NCI-H1105 (cell line): ENCODE data around the gene TAGLN.

Source experiments
- DNase-seq: peaks from one replicate; lab custom pipeline; 2025; lab: John Stamatoyannopoulos, UW

TAGLN gene

DNA sequence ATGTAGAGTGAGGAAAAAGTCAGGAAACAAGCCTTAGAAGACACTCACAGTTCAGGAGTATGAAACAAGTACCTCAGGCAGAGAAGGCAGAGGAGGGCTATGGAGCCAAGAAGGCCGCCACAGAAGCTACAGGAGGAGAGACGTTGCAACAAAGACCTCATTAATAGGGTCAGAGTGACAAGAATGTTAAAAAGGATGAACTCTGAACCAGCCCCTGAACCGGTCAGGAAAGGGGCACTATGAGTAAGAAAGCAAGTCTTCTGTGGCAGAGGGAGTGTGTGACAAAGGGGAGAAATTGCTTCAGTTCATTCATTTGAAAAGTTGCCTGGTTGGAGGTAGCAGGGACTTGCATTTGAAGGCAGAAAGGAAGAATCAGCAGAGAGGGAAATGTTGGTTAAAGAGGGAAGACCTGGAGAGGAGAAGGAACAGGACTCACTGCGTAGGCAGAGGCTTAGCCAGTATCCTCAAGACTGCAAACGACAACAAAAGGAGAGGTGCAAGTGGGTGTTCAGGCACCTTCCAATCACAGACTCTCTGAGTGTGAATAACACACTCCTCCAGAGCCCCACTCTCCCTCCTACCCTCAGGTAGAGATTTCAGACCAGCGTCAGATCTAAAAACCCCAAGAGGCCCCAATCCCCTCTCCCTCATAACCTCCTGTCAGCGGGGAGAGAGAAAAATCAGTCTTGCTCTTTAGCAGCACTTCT lies 15.4 kb downstream of the TAGLN start:
- DNase-seq, result no peak

DNA sequence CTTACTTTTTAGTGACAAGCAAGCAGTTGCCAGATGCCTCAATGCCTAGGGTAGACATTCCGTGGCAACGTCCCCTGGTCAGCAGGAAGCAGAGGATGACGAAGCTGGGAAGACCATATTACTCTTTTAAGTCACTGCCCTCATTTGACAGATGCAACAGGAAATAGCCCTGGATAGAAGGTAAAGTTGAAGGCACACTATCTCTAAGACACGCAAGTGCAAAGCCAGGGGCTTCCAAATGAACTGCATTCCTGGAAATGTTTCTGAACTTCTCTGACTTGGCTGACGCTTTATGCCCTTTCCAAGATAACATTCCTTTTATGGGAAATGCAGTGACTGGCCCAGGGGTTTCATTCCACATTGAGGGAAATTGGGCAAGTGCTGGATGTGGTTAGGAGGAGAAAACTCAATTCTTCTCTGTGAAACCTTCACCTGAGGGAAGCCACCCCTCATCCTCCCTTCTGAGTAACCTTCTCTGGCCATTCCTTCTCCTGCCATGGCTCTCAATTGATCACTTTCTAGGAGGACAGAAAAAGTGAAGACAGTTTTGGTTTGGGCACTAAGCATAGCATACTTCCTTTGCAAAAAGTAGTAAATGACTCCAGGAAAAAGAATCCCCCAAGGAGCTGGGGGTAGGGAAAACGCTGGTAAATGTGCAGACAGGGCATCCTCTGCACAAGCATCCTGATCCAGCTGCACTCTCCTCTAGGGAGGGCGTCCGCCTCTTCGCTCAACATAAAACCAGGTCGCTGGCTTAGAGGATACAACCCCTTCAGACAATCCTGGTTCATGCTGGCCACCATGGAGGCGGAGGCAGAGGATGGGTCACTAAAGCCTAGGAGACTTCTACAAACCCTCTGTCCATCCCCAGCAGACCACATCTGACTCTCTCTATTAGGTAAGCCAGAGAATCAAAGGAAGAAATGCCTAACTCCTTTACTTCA lies 18.2 kb downstream of the TAGLN start:
- DNase-seq, result no peak

DNA sequence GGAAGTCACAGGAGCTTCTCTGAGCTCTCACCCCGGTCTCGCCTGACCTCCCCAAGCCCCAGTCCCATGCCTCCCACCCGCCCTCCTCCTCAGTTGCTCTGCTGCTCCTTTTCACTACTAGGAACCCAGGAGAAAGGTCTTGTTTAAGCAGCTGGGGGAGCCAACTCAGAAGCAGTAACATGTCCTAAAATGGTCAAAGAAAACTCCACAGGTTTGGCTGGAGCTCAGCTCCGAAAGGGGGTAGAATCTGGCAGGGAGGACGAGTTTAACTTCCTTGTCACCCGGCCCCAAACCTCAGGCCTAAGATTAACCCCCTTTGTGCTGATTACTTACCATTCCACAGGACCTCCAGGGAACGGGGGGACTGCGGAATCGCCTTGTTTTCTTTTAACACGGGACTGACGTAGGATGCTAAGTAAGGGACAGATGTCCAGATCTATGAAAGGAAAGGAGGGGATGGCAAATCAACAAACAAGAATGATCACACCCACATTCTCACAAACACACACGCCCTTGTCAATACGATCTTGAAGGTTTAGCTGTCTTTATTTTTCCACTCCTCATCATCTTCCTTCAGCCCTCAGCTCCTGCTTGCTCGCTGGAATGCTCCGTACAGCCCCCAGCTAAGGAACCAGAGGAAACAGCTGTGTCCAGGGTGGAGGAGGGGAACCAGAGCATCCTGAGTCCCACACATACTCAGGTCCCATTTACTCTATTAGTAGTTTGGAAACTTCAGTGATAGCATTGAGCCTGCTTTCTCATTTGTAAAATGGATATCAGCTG lies 19.2 kb downstream of the TAGLN start:
- DNase-seq, result no peak

DNA sequence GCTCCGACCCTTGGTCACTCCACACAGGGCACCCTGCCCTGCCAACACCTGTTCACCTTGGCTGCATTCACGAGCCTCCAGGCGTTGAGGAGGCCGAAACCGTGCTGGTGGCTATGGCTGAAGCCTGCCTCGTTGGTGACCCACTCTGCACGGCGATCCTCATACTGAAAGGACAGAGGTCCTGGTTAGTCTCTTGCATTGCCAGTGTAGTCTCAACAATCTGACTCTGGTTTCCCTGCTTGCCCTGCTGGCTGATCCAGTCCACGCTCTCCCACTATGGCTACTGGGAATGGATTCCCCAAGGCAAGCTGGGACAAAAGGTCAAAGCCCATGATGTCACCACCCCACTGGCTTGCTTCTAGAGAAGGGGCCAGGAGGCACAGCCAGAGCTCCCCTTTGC lies 19.8 kb downstream of the TAGLN start:
- DNase-seq, result no peak

DNA sequence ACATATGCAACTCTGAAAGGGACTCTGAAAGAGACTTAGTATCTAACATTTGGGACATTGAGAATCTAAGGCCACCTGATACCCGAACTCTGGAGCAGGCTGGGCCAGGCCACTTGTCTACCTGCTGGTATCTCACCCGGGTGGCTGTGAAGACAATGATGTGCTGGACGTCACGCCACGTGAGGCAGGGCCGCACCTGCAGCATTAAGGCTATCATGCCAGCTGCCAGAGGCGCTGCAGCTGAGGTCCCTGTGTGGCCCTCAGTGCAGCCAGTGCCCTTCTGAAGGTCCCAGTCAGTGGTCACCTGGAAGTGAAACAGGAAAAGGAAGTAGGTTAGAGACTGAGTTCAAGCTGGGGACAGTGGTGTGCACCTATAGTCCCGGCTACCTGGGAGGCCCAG lies 20.3 kb downstream of the TAGLN start:
- DNase-seq, result no peak

DNA sequence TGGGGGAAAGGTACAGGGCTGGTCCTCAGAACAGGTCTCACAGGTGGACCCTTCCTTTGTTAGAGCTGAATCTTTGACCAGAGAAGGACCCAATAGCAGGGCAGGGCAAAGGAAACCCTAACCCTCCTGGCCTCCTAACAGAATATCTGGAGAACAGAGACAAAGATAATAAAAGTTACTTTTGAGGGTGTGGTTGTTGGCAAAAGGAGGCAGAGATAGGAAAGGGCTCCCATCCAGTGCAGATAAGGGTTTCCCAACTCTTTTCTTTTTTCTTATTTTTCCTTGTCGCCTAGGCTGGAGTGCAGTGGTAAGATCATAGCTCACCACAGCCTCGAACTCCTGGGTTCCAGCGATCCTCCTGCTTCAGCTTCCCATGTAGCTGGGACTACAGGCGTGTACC lies 20.8 kb downstream of the TAGLN start:
- DNase-seq, result no peak

DNA sequence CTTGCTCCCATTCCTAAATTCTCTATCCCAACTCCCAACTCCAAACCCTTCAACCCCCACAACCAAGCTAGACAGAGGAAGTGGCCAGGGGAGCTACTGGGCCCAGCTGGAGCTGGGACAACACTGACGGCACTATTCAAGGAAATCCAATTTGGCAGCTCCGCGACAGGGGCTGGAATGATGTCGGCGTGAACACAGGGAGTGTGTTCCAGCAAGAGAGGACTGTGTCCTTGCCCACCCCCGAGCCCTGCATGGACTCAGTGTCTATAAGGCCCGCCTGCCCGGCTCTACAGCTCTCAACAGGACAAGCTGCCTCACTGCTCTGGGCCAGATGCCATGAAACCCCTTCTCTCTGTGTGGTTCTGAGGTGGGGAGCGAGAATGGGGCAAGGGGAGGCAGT lies 21.4 kb downstream of the TAGLN start:
- no peak for DNase-seq

DNA sequence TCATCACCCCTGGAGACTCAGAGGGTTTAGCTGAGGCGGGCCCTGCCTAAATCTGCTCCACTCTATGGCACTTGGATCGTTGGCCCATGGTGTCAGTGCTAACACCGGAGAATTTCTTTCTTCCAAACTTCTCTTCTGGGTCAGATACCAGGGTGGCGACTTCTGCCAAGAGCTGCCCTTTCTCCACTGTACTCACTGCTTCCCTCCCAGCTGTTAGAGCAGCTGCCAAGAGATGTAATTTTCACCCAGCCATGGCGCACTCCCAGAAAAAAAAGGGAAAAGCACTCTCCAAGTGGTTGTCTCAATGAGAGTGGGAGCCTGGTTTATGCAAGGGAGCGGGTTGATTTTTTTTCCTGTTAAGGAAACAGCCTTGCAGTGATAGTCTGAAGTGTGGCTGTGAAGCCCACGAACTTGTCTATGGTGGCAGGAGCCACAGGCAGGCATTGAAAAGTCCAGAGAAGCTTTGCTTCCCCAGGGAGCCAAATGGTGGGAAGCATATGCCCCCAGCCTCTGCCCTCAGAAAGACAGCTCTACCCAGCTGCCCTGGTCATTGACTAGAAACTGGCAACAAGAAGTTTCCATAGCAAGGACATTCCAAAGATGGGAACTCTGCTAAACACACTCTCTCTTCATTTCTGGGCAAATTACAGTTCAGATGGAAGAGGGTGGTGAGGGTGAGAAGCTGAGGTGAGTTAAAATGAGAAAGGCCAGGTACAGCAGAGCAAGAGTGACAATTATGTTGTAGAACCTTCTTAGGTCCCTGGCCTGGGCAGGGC lies 22.0 kb downstream of the TAGLN start:
- DNase-seq, result peak; percentile 9

DNA sequence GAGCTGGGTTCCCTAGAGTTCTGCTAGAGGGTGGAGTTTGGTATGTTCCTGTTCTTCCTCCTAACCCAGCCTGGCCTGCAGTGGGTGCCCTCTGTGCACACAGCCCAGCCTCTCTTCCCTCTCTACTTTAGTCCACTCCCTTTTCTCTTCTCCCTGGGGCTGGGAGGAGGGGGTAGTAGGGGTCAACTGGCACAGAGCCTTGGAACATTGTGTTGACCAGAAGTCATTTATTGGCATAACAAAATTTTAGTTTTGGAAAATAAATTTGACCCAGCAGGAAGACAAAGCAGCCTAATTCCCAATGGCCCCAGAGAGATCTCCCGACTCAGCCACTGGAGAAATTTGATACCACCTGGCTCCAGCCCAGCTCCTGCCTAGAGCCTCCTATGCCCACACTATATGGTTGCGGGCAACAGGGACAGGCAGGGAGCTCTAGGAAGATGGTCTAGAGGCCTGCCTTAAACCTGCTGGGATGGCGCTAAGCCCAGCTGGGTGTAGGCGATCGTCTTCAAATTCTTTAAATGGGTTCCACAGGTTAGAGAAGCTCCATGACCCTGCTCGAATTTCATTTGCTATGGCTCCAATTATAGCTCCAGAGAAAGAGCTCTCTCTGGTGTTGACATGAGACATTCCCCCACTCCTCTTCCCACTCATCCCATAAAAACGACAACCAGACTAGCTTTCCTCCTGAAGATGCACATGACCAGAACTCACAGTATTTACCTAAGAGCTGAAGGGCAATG lies 22.8 kb downstream of the TAGLN start:
- peak; percentile 78 for DNase-seq

DNA sequence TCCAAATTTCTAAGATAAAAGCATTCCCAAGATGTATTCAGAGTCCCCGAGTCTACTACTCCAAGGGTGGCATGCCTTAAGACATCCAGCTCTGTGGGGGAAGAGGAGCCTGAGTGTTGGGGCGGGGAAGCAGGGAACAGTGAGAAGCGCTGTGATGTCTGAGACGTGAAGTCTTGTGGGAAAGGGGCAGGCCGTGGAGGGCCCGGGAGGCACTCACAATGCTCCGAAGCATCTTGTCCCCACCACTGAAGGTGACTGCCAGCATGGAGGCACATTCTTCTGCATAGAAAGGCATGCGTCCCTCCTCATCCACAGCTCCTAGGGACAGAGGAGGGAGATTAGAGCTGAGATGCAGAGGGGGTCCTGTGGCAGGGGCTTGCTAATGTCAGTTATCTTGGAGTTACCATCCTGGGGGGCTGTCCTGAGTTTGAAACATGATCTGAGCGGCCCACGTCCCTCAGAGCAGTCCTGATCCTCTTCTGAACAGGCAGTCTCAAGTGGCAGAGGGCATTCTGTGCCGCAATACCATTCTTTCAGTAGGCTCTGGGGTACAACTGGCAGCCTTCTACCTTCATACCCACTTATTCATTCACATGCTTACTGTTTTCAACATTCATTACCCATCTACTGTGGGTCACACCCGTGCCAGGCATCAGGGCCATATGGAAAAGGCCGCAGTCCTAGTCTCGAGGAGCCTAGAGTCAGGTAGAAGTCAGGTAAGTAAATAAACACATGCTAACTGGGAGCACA lies 24.0 kb downstream of the TAGLN start:
- DNase-seq, result no peak

DNA sequence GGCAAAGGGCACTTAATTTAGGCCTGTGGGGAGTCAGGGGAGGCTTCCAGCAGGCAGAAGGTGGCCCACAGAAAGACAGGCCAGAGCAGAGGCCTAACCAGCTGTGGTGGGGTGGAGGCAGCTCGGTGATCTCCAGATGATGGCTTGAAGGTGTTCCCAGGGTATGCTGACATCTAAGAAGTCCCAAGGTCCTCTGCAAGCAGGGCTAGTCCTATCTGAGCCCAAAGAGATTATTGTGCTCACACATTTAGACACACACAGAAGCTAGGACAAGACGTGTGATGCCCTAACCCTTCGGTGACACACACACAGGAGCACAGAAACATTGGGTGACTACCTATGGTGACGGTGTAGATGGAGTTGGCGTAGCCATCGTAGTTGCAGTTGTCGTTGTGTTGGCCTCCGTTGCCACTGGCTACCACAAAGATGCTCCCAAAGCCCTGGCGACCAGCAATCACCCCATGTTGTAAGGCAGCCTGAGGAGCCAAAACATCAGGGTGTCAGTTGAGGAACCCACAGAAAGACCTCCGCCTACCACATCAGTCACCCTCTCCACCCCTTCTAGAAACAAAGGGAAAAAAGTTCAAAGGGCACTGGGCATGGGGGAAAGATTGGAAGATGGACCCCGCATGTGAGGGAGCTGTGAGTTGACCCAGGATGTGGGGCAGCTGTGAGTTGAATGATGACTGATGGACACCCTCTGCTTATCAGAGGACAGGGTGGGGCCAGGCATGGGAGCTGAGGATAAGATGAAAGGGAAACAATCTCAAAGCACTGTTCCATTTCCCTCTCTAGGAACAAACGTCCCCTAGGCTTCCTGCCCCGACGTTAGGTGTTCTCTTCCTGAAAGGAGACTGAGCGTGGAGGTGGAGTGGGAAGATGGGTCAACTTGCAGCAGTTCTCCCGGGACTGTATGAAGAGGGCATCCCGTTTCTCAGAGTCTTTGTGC lies 24.8 kb downstream of the TAGLN start:
- no peak for DNase-seq

DNA sequence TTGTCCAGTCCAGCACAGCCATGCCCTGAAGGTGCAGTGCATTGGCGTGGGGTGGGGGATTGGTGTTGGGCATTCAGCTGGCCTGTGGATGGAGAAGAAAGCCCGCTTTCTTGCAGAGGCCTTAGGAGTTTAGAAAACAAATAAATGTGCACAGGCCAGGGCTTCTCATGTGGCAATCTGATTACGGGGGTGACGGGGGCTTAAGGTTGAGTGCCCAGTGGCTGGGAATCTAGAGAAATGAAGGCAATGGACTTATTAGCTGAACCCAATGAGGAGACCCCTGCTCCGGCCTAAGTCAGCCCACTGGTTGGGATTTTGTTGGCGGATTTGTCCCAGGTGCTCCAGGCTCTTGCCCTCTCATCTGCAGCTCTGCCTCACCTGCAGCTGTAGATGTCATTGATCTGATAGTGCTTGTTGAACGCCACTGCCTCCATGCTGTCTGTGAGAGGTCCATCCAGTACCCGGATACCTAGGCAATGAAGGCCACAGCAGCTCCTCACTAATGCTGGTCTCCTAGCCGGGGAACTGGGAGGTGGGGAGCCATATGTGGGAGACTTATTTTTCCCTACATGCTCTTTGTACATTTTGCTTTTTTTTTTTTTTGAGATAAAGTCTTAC lies 26.5 kb downstream of the TAGLN start:
- DNase-seq, result no peak

DNA sequence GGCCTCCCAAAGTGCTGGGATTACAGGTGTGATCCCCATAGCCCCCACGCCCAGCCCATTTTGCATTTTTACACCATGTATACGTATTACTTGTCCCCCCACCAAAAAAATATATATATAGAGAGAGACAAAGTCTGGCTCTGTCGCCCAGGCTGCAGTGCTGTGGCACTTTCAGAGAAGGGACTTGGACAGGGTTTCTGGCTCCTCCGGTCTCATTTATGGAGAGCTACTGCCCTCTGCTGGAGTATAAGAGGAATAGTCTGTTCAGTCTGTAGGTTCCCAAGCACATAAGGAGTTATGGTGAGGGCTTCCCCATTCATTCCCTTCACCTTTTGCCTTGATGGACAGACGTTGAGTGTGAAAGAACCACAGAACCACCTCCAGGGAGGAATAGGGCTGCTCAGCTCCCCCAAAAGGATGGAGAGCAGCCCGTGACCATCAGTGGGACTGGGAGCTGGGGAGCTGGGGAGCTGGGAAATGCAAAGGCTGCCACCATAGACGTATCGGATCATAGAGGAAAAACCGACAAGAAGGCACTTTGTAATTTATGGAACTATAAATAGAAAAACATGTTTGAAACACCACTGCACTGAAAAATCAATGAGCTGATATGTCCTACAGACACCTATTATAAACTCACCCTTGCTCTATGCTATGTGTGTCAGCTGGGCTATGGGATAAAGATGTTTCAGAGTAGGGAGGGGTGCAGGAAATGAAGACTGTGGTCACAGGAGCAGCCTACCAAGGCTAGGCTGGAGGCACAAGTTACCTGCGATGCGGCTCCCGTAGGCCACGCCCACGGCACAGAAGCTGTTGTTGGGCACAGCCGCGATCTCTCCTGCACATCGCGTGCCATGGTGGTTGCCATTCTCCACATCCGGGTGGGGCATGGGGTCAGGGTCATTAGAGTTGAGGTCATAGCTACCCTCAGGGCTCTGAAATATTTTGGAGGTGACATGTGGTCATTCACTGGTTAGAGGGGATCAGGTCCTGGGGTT lies 27.5 kb downstream of the TAGLN start:
- DNase-seq, result peak; percentile 73

DNA sequence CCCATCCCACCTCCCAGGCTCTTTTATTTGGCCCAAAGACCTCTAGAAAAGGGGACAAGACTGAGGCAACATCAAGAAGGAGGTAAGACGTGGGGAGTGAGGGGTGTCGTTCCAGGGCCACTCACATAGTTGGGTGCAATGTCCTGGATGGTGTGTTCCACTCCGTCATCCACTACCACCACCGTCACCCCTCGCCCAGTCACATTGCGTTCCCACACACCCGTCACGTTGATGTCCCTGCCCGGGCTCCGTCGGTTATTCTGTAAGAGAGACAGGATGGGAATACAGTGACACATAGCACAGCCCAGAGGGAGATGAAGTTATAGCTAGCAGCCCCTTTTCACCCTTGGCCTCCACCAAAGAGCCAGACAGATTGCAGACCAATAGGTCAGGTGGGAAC lies 28.9 kb downstream of the TAGLN start:
- no peak for DNase-seq

DNA sequence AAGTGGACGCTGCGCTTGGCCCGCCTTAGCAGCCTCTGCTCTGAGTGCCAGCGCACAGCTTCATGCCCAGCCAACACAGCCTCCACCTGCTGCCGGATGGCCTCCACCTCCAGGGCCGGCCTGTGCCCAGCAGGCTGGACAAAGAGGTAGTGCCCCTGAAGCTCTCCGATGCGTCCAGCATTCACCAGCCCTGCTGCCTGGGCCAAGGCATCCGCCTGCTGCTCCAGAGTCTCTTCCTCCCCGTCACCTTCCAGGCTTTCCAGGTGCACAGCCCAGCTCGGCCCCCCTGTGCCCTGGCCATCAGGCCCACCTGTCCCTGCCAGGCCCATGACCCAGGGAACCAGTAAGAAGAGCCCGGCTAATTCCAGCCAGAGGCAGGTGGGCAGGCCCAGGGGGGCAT lies 30.2 kb downstream of the TAGLN start:
- no peak for DNase-seq

DNA sequence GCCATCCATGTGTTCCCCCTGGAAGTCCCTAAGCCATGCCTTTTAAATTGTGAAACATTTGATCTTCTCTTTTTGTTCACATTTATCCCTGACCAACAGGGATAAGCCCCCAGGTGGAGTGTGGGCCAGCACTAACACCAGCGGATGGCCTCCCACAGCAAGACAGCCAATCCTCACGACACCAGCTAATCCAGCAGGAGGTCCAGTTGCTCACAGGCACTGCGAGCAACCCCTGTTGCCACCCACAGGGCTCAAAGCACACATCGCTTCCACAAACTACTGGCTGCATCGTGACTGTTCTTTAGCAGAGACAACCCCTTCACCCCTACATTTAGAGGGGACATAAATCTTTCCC lies 30.7 kb downstream of the TAGLN start:
- DNase-seq, result no peak

DNA sequence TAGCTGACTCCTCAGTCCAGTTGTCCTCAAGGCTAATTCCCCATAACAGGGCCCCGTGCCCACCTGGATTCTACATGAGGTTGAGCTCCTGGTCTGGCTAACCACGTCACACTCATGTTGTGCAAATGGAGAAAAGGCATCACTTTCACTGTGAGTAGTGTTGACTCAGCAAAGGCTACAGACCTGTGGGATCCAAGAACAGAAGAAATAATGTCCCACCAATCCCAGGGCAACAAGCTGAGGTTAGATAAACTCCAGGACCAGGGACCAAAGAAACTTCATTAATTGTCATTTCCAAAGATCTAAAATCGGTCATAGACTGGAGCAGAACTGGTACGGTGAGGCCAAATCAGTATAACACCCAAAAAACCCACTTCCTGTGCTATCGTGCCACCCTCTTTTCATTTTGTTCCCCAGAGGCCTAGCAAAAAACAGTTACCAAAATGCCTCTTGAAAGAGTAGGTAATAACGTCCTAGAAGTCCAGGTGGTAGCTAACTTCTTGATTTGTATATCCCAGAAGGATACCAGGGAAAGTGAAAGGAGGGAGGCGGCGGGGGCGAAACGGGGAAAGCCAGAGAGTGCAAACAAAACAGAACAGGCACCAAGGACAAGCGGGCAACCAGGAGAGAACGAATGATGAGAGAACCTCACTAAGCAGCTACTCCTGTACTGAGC lies 31.3 kb downstream of the TAGLN start:
- DNase-seq, result no peak
